ENCODE measurements around the gene FLRT3. TPM values are rescaled to one million over a fixed set of nuclear protein-coding genes. Genes with fewer than 3 reads are reported as not detected.
A peak's percentile ranks its signal among the peaks of the same experiment; 100 is the strongest.

The FLRT3 gene
- total RNA-seq, 1 donor from 2014 or later = 17.1 TPM

DNA sequence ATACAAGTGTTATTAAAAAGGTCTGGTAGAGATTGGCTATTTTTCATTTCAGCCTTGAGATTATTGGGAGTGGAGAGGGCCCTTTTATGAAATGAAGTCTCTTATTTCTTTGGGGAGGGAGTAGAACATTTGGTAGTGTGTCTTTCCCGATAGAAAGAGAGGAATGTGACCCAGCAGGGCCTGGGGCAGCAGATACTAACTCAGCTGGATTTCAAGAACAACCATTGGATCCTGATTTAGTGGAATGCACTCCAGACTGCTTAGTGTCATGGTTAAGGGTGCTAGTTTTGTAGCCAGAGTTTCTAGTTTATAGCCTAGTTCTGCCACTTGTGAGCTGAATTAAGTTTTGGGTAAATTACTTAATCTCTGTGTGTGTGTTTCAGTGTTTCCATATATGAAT is 18.4 kb upstream of the FLRT3 start:
- Histone ChIP-seq H3K27me3 (ENCODE audit: control insufficient read depth, insufficient read depth, low read length) (no peaks in the 10 kb centered on the region), H3K36me3 (ENCODE audit: control insufficient read depth, insufficient read depth, low read length) (no peaks in the 10 kb centered on the region), H3K4me3 (ENCODE audit: low read depth, low read length) (no peak overlapping the region)
- DNase-seq (ENCODE audit: low read depth) = no peak
- FAIRE-seq = no peak
- TF ChIP-seq, protein P1, sequence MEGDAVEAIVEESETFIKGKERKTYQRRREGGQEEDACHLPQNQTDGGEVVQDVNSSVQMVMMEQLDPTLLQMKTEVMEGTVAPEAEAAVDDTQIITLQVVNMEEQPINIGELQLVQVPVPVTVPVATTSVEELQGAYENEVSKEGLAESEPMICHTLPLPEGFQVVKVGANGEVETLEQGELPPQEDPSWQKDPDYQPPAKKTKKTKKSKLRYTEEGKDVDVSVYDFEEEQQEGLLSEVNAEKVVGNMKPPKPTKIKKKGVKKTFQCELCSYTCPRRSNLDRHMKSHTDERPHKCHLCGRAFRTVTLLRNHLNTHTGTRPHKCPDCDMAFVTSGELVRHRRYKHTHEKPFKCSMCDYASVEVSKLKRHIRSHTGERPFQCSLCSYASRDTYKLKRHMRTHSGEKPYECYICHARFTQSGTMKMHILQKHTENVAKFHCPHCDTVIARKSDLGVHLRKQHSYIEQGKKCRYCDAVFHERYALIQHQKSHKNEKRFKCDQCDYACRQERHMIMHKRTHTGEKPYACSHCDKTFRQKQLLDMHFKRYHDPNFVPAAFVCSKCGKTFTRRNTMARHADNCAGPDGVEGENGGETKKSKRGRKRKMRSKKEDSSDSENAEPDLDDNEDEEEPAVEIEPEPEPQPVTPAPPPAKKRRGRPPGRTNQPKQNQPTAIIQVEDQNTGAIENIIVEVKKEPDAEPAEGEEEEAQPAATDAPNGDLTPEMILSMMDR (IDR thresholded peaks at IDR 0.05; ENCODE audit: insufficient read depth, low read length, severe bottlenecking) = no peak

DNA sequence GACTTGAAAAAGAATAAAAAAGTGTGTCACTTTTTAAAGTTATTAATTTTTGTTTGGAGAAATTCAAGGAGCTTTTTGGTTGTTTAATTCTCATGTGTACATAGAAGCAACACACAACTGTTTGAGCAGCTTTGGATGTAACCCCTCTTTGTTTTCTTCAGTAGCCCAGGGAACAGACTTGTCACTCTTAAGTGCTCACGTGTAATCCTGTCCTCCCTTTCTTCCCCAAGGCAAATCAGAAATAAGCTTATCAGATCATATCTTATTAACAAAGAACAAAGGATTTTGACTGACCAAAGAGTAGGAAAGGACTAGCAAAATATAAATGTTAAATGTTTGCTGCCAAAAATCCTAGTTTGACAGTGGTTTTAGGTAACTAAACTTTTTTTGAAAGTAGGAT is 7.3 kb upstream of the FLRT3 start:
- Histone ChIP-seq H3K36me3 (ENCODE audit: control insufficient read depth, insufficient read depth, low read length) (no peaks in the 10 kb centered on the region), H3K27me3 (ENCODE audit: control insufficient read depth, insufficient read depth, low read length) (no peaks in the 10 kb centered on the region), H3K4me3 (ENCODE audit: low read depth, low read length) (no peak overlapping the region)
- DNase-seq (ENCODE audit: low read depth) = no peak
- TF ChIP-seq, protein P1 (IDR thresholded peaks at IDR 0.05; ENCODE audit: insufficient read depth, low read length, severe bottlenecking) = no peak
- no peak for FAIRE-seq

DNA sequence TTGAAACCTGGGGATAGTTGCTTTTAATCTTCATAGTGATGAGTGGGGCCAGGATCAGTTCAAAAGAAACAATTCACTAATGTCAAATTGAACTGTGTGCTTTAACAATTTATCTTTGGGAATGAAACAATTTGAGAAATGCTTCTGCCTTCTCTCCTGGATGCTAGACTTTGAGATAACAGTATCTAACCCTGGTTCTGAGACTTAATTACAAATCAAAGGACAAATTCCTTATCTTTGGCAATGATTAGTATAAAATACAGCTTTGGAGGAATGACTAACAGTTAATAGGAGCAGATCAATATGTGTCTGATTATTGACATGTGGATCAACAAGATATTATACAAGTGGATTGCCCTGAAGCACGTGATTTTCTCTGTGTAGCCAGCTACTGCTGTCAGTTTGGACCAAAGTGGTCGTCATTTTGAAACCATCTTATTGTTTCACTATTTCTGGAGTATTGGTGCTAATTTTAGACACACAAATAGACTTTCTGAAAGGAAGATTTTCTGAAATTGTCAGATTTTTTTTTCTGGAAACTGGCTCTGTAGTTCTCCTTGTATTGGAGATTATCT is 6.2 kb upstream of the FLRT3 start:
- DNase-seq (ENCODE audit: low read depth) (no peak), FAIRE-seq (no peak)
- TF ChIP-seq, protein P1 (IDR thresholded peaks at IDR 0.05; ENCODE audit: insufficient read depth, low read length, severe bottlenecking) = no peak
- H3K36me3 ChIP-seq (ENCODE audit: control insufficient read depth, insufficient read depth, low read length) = no peaks in the 10 kb centered on the region
- H3K27me3 ChIP-seq (ENCODE audit: control insufficient read depth, insufficient read depth, low read length) = no peaks in the 10 kb centered on the region
- no peak overlapping the region for H3K4me3 ChIP-seq (ENCODE audit: low read depth, low read length)

DNA sequence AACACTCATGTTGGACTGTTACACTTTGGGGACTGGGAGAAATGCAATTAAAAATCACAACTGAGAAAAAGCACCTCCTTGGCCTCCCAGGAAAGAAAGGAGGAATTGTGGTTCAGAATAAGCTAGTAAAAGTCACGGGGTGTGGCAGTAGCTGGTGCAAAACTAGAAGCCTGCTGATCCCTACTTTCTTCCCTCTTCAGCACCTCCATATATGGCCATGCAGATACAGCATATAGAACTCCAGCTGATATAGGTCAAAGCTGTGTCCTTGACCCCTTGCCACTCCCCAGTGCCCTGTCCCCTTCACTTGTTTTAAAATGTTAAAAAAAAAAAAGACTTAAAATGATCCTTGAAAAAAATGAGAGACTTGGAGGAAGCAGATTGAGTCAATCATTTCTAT is 5.5 kb upstream of the FLRT3 start:
- H3K27me3 ChIP-seq (ENCODE audit: control insufficient read depth, insufficient read depth, low read length) = no peaks in the 10 kb centered on the region
- FAIRE-seq = no peak
- no peaks in the 10 kb centered on the region for H3K36me3 ChIP-seq (ENCODE audit: control insufficient read depth, insufficient read depth, low read length)
- H3K4me3 ChIP-seq (ENCODE audit: low read depth, low read length) = no peak overlapping the region
- no peak for DNase-seq (ENCODE audit: low read depth)
- TF ChIP-seq, protein P1 (IDR thresholded peaks at IDR 0.05; ENCODE audit: insufficient read depth, low read length, severe bottlenecking) = no peak

DNA sequence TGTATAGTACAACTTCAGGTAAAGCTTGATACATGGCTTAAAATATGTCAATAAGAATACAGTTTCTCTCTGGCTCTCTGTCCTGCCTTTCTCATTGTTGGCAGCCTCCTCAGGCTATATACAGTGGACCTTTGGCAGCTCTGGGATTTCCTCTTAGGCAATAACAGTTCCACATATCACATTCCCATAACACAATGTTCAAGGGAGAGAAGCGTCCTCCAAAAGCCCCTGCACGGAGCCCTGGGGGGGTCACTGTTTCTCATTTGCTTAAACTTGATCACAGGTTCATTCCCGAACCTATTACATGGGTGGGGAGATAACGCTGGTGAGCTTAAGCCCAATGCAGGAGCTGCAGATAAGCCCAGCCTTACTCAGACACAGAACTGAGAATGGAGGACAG is 4.4 kb upstream of the FLRT3 start:
- peak; percentile 13 for FAIRE-seq
- TF ChIP-seq, protein P1 (IDR thresholded peaks at IDR 0.05; ENCODE audit: insufficient read depth, low read length, severe bottlenecking) = no peak
- DNase-seq (ENCODE audit: low read depth) = no peak
- Histone ChIP-seq H3K4me3 (ENCODE audit: low read depth, low read length) (no peak overlapping the region), H3K36me3 (ENCODE audit: control insufficient read depth, insufficient read depth, low read length) (no peaks in the 10 kb centered on the region), H3K27me3 (ENCODE audit: control insufficient read depth, insufficient read depth, low read length) (no peaks in the 10 kb centered on the region)

DNA sequence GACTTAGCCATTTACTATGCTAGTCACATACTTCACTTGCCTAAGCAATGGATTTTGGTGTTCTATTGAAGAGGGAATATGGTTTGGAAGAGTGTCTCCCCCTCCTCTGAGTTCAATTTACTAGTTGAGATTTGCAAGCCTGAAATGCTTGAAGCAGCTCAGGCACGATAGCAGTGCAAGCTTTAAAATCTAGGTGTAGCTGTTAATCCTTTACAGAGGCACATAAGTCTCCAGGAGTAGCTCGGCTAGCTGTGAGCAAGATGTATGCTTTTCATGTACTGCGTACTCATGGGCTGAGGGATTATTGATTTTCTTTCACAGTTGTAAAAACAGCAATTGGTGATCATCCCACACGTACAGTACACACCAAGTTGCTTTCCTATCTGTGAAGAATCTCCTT is 726 bp downstream of the FLRT3 start:
- no peaks in the 10 kb centered on the region for H3K36me3 ChIP-seq (ENCODE audit: control insufficient read depth, insufficient read depth, low read length)
- TF ChIP-seq, protein P1 (IDR thresholded peaks at IDR 0.05; ENCODE audit: insufficient read depth, low read length, severe bottlenecking) = no peak
- no peaks in the 10 kb centered on the region for H3K27me3 ChIP-seq (ENCODE audit: control insufficient read depth, insufficient read depth, low read length)
- peak overlapping the region; percentile 74 for H3K4me3 ChIP-seq (ENCODE audit: low read depth, low read length)
- FAIRE-seq = no peak
- DNase-seq (ENCODE audit: low read depth) = no peak
